ENCODE data around the gene CBFA2T2. TPM values are rescaled to one million over a fixed set of nuclear protein-coding genes. Genes with fewer than 3 reads are reported as not detected.

The CBFA2T2 gene
- polyA plus RNA-seq, 3 donors, result 1.7 to 9.7 (median 4.9) TPM

- no peak overlapping the region for H3K4me3 Mint-ChIP-seq
- H3K9me3 Mint-ChIP-seq, result peaks cover 5 to 10% (median 7%) of the 10 kb centered on the region in 7 donors
- H3K27me3 ChIP-seq (ENCODE audit: control insufficient read depth in 2 of 2, insufficient read depth in 2 of 2, low read length in 2 of 2), result no peaks in the 10 kb centered on the region
- peaks cover 8 to 11% of the 10 kb centered on the region in 2 donors for H3K36me3 Mint-ChIP-seq
- H3K9ac ChIP-seq (ENCODE audit: insufficient read depth, low read length, poor library complexity, severe bottlenecking), result no peak overlapping the region
- no peak overlapping the region for H3K27ac Mint-ChIP-seq
- peaks cover 3% of the 10 kb centered on the region for H3K4me1 Mint-ChIP-seq
- no peak for TF ChIP-seq CTCF (IDR thresholded peaks at IDR 0.05)
- no peak overlapping the region for H3K27ac ChIP-seq (ENCODE audit: low read depth in 1 of 2, low read length in 2 of 2)
- H3K4me1 ChIP-seq (ENCODE audit: control insufficient read depth in 1 of 2, insufficient read depth in 2 of 2, low read length in 2 of 2), result no peaks in the 10 kb centered on the region
- H2AFZ ChIP-seq (ENCODE audit: insufficient read depth, low read depth, low read length, poor library complexity, severe bottlenecking), result no peak overlapping the region
- H3K79me2 ChIP-seq (ENCODE audit: insufficient read depth, low read length), result no peaks in the 10 kb centered on the region
- WGBS (ENCODE audit: insufficient coverage), result no CpG with 5 or more reads among the region's 4 CpGs
- no peak for DNase-seq
- no peaks in the 10 kb centered on the region for H3K36me3 ChIP-seq (replicated peaks in 1 of 2; ENCODE audit: control insufficient read depth in 1 of 2, insufficient read depth in 2 of 2, low read length in 2 of 2)
- no peaks in the 10 kb centered on the region for H3K9me3 ChIP-seq (replicated peaks in 1 of 2; ENCODE audit: control insufficient read depth in 1 of 2, insufficient read depth in 1 of 2, low read length in 2 of 2)
- intact Hi-C loops (cut with micrococcal nuclease), result no loop called here
- H3K4me2 ChIP-seq (replicated peaks; ENCODE audit: extremely low read depth, low read length, poor library complexity, severe bottlenecking), result no peak overlapping the region
- no peaks in the 10 kb centered on the region for H3K27me3 Mint-ChIP-seq (ENCODE audit: low read depth in 3 of 3)
- no peak overlapping the region for H3K4me3 ChIP-seq (replicated peaks in 1 of 3; ENCODE audit: low read depth in 2 of 3, low read length in 3 of 3)
- peaks cover 6% of the 10 kb centered on the region for H4K20me1 ChIP-seq (ENCODE audit: insufficient read depth, low read length)
Measured at GRCh38 chr20:33540427-33540826, 50.5 kb downstream of the CBFA2T2 start.

DNA sequence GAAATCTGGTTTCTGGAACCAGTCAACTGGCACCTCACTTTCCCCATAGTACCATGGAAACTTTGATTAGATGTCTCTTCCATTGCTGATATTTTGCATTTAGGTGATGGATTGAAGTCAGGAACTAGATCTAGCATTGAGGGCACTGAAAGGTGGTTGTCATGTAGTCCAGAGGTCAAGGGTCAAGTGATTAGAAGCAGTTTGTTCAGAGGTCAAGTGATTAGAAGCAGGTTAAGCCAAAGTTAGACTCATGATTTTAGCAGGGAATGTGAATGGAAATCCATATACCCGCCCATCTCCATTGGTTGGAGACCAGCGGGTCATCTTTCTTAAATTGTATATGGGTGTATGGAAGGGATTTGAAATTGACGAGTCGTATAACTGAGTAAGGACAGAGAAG lies 51.2 kb downstream of the CBFA2T2 start:
- Histone ChIP-seq H3K79me2 (ENCODE audit: insufficient read depth, low read length) (no peaks in the 10 kb centered on the region), H3K9me3 (replicated peaks in 1 of 2; ENCODE audit: control insufficient read depth in 1 of 2, insufficient read depth in 1 of 2, low read length in 2 of 2) (no peaks in the 10 kb centered on the region), H3K9ac (ENCODE audit: insufficient read depth, low read length, poor library complexity, severe bottlenecking) (no peak overlapping the region), H3K4me1 (ENCODE audit: control insufficient read depth in 1 of 2, insufficient read depth in 2 of 2, low read length in 2 of 2) (no peaks in the 10 kb centered on the region), H3K27me3 (ENCODE audit: control insufficient read depth in 2 of 2, insufficient read depth in 2 of 2, low read length in 2 of 2) (no peaks in the 10 kb centered on the region), H3K4me3 (replicated peaks in 1 of 3; ENCODE audit: low read depth in 2 of 3, low read length in 3 of 3) (no peak overlapping the region), H3K36me3 (replicated peaks in 1 of 2; ENCODE audit: control insufficient read depth in 1 of 2, insufficient read depth in 2 of 2, low read length in 2 of 2) (no peaks in the 10 kb centered on the region), H4K20me1 (ENCODE audit: insufficient read depth, low read length) (peaks cover 6% of the 10 kb centered on the region), H3K27ac (ENCODE audit: low read depth in 1 of 2, low read length in 2 of 2) (no peak overlapping the region), H3K4me2 (replicated peaks; ENCODE audit: extremely low read depth, low read length, poor library complexity, severe bottlenecking) (no peak overlapping the region), H2AFZ (ENCODE audit: insufficient read depth, low read depth, low read length, poor library complexity, severe bottlenecking) (no peak overlapping the region)
- Mint-ChIP-seq H3K4me1 (peaks cover 3% of the 10 kb centered on the region), H3K36me3 (peaks cover 8 to 11% of the 10 kb centered on the region in 2 donors), H3K27ac (no peak overlapping the region), H3K9me3 (peaks cover 5 to 10% (median 7%) of the 10 kb centered on the region in 7 donors), H3K27me3 (ENCODE audit: low read depth in 3 of 3) (no peaks in the 10 kb centered on the region), H3K4me3 (no peak overlapping the region)
- no peak for DNase-seq
- intact Hi-C loops (cut with micrococcal nuclease), result no loop called here
- 100% methylated on average over 3 of the region's 4 CpGs for WGBS (ENCODE audit: insufficient coverage)
- no peak for TF ChIP-seq CTCF (IDR thresholded peaks at IDR 0.05)

Measured in CD14-positive monocyte (primary cell).